Measurements from ENCODE around the gene MMP10.

GRCh38 chr11:102780491-102780918 is at the start of gene MMP10:
- TF ChIP-seq CTCF (IDR thresholded peaks at IDR 0.05) (peak in 2 of 6 experiments; percentile 14 to 48), POLR2A (IDR thresholded peaks at IDR 0.05) (no peak)

Measured in esophagus squamous epithelium (tissue), 4 donors.